Uterus (tissue), 4 donors: ENCODE measurements around the gene CASKIN2. TPM values are rescaled to one million over a fixed set of nuclear protein-coding genes. Genes with fewer than 3 reads are reported as not detected.

ENCODE experiments used
- DNase-seq, 2 donors: peaks; one replicate each; pipeline ENCODE4 v3.0.0-alpha.2; 2019 to 2020
- H3K27ac ChIP-seq, 2 donors: fragments of 200-600 bp; sonication (generic); 1 replicate in 1 of 2; 2 replicates in 1 of 2; pipeline ENCODE4 v1.5.1; 2016 to 2018
- H3K27me3 ChIP-seq, 2 donors: fragments of 200-600 bp; sonication (generic); one replicate each; pipeline ENCODE4 v1.5.1; 2018 to 2019; ENCODE audit warnings: control low read depth in 1 of 2
- H3K36me3 ChIP-seq, 2 donors: fragments of 200-600 bp; sonication (generic); one replicate each; pipeline ENCODE4 v1.5.1; 2019; ENCODE audit warnings: control low read depth in 1 of 2
- H3K4me1 ChIP-seq, 2 donors: fragments of 200-600 bp; sonication (generic); one replicate each; pipeline ENCODE4 v1.5.1; 2018 to 2019; ENCODE audit warnings: control low read depth in 1 of 2
- H3K4me3 ChIP-seq, 2 donors: fragments of 200-600 bp; sonication (generic); 1 replicate in 1 of 2; 2 replicates in 1 of 2; pipeline ENCODE4 v1.5.1; 2018 to 2019; ENCODE audit warnings: mild to moderate bottlenecking in 1 of 2
- H3K9me3 ChIP-seq, 2 donors: fragments of 200-600 bp; sonication (generic); one replicate each; pipeline ENCODE4 v1.5.1; 2019; ENCODE audit warnings: control low read depth in 1 of 2
- POLR2A ChIP-seq, 2 donors: fragments of 450-650 bp; IDR thresholded peaks; one replicate each; pipeline ENCODE4 v1.6.1; 2016; ENCODE audit warnings: antibody characterized with exemption in 2 of 2, mild to moderate bottlenecking in 1 of 2, moderate library complexity in 1 of 2
- intact Hi-C: fragments of 100-400 bp; cut with DNase I; formaldehyde crosslinking; loops from one replicate; pipeline ENCODE4 v1.15.1; 2023; ENCODE audit warnings: low total_unique reads
- total RNA-seq, 4 donors: library from RNA; depleted of rRNA in 3 of 4; stranded (reverse); fragments of >200 nt in 3 of 4; gene quantifications; one replicate each; pipeline versions ENCODE4 v1.1.0 to v1.2.4, GENCODE V29; 2014 to 2023
- TF ChIP-seq, protein P1 (sequence below), 4 experiments: fragments of 200-600 bp in 2 of 4; fragments of 450-650 bp in 2 of 4; sonication (generic) in 2 of 4; IDR thresholded peaks; one replicate each; pipeline ENCODE4 v1.5.1; 2016 to 2019; ENCODE audit warnings: antibody characterized with exemption in 4 of 4, mild to moderate bottlenecking in 2 of 4, moderate library complexity in 1 of 4
- donor health status: DM: yes; HTN: yes; CAD: no.

CASKIN2 gene
- total RNA-seq, 4 donors from 2014 or later, result 7.4 to 122 (median 15.5) TPM

GRCh38 chr17:75547091-75547490 lies 31.8 kb upstream of the CASKIN2 start:
- no peaks in the 10 kb centered on the region for H3K4me1 ChIP-seq
- H3K4me3 ChIP-seq, result no peak overlapping the region
- TF ChIP-seq, protein P1, sequence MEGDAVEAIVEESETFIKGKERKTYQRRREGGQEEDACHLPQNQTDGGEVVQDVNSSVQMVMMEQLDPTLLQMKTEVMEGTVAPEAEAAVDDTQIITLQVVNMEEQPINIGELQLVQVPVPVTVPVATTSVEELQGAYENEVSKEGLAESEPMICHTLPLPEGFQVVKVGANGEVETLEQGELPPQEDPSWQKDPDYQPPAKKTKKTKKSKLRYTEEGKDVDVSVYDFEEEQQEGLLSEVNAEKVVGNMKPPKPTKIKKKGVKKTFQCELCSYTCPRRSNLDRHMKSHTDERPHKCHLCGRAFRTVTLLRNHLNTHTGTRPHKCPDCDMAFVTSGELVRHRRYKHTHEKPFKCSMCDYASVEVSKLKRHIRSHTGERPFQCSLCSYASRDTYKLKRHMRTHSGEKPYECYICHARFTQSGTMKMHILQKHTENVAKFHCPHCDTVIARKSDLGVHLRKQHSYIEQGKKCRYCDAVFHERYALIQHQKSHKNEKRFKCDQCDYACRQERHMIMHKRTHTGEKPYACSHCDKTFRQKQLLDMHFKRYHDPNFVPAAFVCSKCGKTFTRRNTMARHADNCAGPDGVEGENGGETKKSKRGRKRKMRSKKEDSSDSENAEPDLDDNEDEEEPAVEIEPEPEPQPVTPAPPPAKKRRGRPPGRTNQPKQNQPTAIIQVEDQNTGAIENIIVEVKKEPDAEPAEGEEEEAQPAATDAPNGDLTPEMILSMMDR (IDR thresholded peaks at IDR 0.05), result no peak
- no peak for TF ChIP-seq POLR2A (IDR thresholded peaks at IDR 0.05)
- no peaks in the 10 kb centered on the region for H3K27me3 ChIP-seq
- intact Hi-C loops, result no loop called here
- no peaks in the 10 kb centered on the region for H3K9me3 ChIP-seq
- H3K36me3 ChIP-seq, result no peaks in the 10 kb centered on the region
- H3K27ac ChIP-seq, result no peak overlapping the region
- DNase-seq, result no peak

GRCh38 chr17:75546181-75546580 lies 30.8 kb upstream of the CASKIN2 start:
- TF ChIP-seq POLR2A (IDR thresholded peaks at IDR 0.05), result no peak
- TF ChIP-seq, protein P1 (IDR thresholded peaks at IDR 0.05), result no peak
- Histone ChIP-seq H3K27ac (no peak overlapping the region), H3K4me3 (no peak overlapping the region), H3K4me1 (no peaks in the 10 kb centered on the region), H3K27me3 (no peaks in the 10 kb centered on the region), H3K36me3 (no peaks in the 10 kb centered on the region), H3K9me3 (no peaks in the 10 kb centered on the region)
- intact Hi-C loops, result no loop called here
- DNase-seq, result no peak

DNA sequence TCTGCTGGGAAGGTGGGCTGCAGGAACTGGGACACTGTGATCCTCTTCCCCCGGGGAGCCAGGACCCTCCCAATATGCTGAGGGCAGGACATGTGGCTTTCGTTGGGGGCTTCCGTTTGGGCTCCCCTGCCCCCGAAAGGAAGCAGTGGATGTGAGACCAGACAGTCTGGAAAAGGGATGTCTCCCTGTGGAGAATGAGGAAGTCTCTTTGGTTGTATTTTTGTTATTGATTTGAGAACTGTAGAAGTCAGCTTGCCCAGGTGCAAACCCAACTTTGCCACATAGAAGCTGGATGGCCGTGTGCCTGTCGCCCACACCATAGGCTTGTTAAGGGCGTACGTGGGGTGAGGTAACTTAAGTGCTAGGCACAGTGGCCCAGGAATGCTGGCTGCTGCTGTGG lies 28.9 kb upstream of the CASKIN2 start:
- intact Hi-C loops, result no loop called here
- Histone ChIP-seq H3K4me1 (no peaks in the 10 kb centered on the region), H3K27me3 (no peaks in the 10 kb centered on the region), H3K4me3 (no peak overlapping the region), H3K36me3 (no peaks in the 10 kb centered on the region), H3K9me3 (no peaks in the 10 kb centered on the region), H3K27ac (no peak overlapping the region)
- no peak for DNase-seq
- TF ChIP-seq, protein P1 (IDR thresholded peaks at IDR 0.05), result no peak
- TF ChIP-seq POLR2A (IDR thresholded peaks at IDR 0.05), result no peak

DNA sequence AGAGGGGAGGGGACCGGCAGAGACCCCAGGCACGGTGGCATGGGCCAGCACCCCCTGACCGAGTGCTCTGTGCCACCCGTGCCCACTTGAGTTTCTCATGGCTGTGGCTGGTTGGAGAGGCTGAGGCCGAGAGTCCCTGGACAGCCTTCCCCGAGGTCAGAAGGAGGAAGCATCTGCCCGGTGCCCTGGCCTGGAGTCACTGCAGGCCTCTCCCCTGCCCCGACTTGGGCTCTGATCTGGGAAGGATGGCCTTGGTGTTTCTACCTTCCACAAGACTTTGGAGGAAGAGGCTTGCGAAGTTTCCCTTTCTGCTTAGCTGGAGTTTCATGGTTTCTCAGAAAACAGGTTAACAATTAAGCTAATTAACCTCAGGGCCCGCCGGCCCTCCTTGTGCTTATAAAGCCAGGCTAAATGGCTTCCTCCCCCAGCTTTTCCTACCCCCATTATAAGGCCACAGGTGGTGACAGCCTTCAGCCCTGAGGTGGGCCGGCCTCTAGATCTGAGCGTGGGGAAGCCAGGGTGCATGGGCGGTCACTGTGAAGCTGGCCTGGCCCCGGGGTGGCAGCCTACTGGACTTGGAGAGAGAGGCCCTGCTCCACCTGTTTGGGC lies 27.5 kb upstream of the CASKIN2 start:
- Histone ChIP-seq H3K4me3 (no peak overlapping the region), H3K27ac (no peak overlapping the region), H3K4me1 (no peaks in the 10 kb centered on the region), H3K36me3 (no peaks in the 10 kb centered on the region), H3K27me3 (no peaks in the 10 kb centered on the region), H3K9me3 (no peaks in the 10 kb centered on the region)
- no peak for TF ChIP-seq POLR2A (IDR thresholded peaks at IDR 0.05)
- intact Hi-C loops, result no loop called here
- no peak for DNase-seq

GRCh38 chr17:75542229-75542628 lies 26.9 kb upstream of the CASKIN2 start:
- DNase-seq, result no peak
- TF ChIP-seq, protein P1 (IDR thresholded peaks at IDR 0.05), result no peak
- TF ChIP-seq POLR2A (IDR thresholded peaks at IDR 0.05), result no peak
- H3K4me1 ChIP-seq, result no peaks in the 10 kb centered on the region

More at GRCh38 chr17:75542229-75542628, 26.9 kb upstream of the CASKIN2 start:
- Histone ChIP-seq H3K9me3 (no peaks in the 10 kb centered on the region), H3K36me3 (no peaks in the 10 kb centered on the region), H3K27ac (no peak overlapping the region), H3K4me3 (no peak overlapping the region), H3K27me3 (no peaks in the 10 kb centered on the region)
- intact Hi-C loops, result no loop called here
